SIG-M5 treated with dmso at 0.1 percent for 504 hours (cell line): ENCODE results near the gene EIF3L.

ENCODE experiments used
- DNase-seq: peaks from one replicate; lab custom pipeline; 2025; ENCODE audit not compliant: unreplicated experiment; lab: John Stamatoyannopoulos, UW

EIF3L gene

GRCh38 chr22:37904572-37905533 lies 55.6 kb downstream of the EIF3L start:
- DNase-seq, result peak; percentile 61

- DNase-seq, result peak; percentile 45
These were observed 56.5 kb downstream of the EIF3L start, which contains the start of gene MICALL1 for GRCh38 chr22:37905534-37906363. MICALL1 (plus strand) TSS chr22:37906297; CDS start chr22:37906423, 126 bp downstream.

GRCh38 chr22:37906364-37907008 lies 57.3 kb downstream of the EIF3L start:
- DNase-seq, result no peak

- no peak for DNase-seq
These were observed 58.1 kb downstream of the EIF3L start for GRCh38 chr22:37907036-37907954.

- DNase-seq, result no peak
These were observed 60.5 kb downstream of the EIF3L start for GRCh38 chr22:37909766-37910165.

GRCh38 chr22:37910890-37911672 lies 61.9 kb downstream of the EIF3L start:
- no peak for DNase-seq

GRCh38 chr22:37911697-37912096 lies 62.5 kb downstream of the EIF3L start:
- no peak for DNase-seq

- no peak for DNase-seq
These were observed 63.0 kb downstream of the EIF3L start for GRCh38 chr22:37912171-37912570.

- DNase-seq, result no peak
These were observed 64.1 kb downstream of the EIF3L start for GRCh38 chr22:37913233-37913721.

GRCh38 chr22:37916311-37916710 lies 67.1 kb downstream of the EIF3L start:
- no peak for DNase-seq

GRCh38 chr22:37917874-37918548 lies 68.8 kb downstream of the EIF3L start:
- DNase-seq, result no peak

- no peak for DNase-seq
These were observed 69.5 kb downstream of the EIF3L start for GRCh38 chr22:37918580-37919270.

GRCh38 chr22:37920126-37920525 lies 70.9 kb downstream of the EIF3L start:
- no peak for DNase-seq

GRCh38 chr22:37922191-37922590 lies 73.0 kb downstream of the EIF3L start:
- DNase-seq, result no peak

GRCh38 chr22:37923927-37924326 lies 74.7 kb downstream of the EIF3L start:
- no peak for DNase-seq

GRCh38 chr22:37924386-37925065 lies 75.3 kb downstream of the EIF3L start:
- DNase-seq, result no peak

- DNase-seq, result no peak
These were observed 76.1 kb downstream of the EIF3L start for GRCh38 chr22:37925330-37925729.
